Activated T-cell treated with anti-CD3 and anti-CD28 coated beads for 4 hours (primary cell): ENCODE measurements around the gene DEPDC5.

Experiments used
- DNase-seq: peaks from one replicate; pipeline ENCODE4 v3.0.0-alpha.2; 2020

The DEPDC5 gene

DNA sequence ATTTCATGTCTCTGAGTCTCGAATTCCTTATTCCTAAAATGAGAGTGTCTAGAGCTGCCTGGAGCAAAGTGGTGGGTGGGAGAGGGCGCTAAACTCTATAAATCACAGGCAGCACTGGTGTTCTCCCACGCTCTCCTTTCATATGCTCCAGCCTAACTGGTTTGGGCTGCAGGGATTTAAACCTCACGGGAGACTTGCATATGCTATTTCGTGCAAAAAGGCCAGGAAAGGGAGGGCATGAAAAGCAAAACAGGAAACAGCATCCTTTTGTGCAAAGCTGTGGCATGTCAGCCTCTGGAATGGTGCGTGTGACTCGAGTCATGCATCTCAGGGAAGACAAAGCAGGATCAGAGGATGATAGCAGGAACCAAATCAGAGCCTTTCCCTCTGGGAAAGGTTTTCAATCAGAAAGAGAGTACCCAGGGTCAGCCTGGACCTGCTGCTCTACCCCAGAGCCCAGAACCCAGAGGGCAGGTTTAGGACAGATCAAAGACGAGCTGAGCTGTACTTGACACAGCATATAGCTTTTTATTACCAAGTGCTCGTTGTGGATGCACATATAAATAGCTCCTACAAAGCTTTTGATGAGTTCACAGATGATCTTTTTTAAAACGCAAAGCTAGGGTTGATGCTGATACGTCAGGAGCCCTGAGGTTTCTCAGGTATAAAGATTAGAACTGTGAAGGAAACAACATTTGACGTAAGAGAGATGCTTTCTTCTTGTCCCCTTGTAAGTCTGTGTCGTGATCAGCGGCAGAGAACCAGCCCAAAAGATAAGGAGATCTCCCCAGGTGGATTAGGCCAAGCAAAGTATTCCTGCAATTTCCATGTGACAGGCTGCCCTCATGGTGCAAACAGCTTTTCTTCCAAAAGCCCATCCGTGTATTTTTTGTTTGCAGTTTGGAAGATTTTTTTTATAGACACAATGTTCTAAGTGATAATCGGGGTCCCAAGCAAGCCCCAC is 144.3 kb downstream of the DEPDC5 start:
- DNase-seq, result no peak

DNA sequence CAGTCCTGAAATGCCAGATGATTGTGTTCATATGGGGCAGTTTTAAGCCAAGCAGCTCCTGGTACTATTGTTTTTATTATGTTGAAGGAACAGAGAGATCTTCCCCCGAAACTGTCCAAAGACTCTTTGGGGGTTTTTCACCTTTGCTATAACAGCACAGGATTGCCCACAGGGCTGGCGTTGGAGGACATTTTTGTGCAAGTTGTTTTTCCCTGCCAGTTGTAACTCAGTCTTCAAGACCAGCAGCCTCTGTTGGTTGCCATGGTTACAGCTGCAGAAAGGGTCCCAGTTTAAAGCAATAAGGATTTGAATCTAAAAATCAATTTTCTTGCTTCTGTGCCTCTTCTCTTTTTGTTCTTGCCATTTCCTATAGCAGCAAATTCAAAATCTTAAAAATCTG is 145.1 kb downstream of the DEPDC5 start:
- DNase-seq, result no peak

GRCh38 chr22:31899669-31900068 is 145.8 kb downstream of the DEPDC5 start:
- no peak for DNase-seq

GRCh38 chr22:31901388-31902137 is 147.7 kb downstream of the DEPDC5 start:
- DNase-seq, result no peak

DNA sequence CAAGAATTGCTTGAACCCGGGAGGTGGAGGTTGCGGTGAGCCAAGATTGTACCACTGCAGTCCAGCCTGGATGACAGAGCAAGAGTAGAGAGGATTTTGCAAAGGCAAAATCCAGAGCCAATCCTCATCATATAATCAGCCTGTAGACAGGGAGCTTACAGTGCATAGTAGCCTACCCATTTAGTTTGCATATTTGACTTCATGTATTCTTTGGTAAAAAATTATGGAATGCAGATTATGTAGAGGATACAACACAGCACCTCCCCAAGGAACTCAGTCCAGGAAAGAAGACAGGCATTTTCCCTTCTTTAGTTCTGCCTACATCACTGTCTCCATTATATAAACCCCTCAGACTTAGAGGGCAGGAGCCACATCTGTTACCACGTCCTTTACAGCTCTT is 150.8 kb downstream of the DEPDC5 start:
- no peak for DNase-seq

DNA sequence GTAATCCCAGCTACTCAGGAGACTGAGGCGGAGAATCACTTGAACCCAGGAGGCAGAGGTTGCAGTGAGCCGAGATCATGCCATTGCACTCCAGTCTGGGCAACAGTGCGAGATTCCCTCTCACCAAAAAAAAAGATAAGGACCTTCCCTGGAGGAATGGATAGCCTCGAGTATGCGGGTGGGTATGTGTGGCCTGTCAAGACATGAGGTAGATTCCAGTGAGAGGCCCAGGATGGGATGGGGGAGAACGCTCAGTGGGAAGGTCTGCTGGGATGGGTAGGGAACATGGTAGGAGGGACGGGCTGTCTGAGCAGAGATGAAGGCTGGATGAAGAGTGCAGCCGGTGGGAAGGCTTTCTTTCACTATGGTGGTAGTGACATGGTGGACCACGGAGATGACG is 151.5 kb downstream of the DEPDC5 start:
- no peak for DNase-seq

DNA sequence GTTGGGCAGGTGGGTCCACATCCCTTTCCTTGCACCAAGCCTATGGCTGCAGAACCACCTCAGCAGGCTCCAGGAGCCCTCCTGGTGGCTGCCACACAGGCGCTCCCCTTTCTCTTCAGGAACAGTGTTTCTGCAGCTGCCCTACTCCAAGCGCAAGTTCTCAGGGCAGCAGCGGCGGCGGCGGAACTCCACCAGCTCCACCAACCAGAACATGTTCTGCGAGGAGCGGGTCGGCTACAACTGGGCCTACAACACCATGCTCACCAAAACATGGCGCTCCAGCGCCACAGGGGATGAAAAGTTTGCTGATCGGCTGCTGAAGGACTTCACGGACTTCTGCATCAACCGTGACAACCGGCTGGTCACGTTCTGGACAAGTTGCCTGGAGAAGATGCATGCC is 152.3 kb downstream of the DEPDC5 start:
- DNase-seq, result no peak

DNA sequence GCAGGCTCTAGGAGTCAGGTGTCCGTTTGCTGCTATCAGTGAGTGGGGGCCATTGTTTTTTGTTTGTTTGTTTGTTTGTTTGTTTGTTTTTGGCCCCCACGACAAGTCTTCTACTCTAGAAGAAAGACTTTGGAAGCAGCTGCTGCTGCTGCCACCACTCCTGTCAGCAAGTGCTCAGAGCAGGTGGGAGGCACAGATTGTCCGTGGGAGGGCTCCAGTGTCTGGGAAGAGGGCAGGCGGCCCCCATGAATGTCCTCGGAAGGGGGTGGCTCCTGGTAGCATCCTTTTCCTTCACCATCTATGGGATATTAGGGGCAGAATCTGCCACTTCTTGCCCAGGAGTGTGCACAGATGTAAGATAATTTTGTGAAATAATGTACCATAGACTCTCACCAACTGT is 152.8 kb downstream of the DEPDC5 start:
- no peak for DNase-seq

- no peak for DNase-seq
These were observed 156.2 kb downstream of the DEPDC5 start for GRCh38 chr22:31909977-31910376.

GRCh38 chr22:31911565-31912406 is 158.0 kb downstream of the DEPDC5 start:
- no peak for DNase-seq

DNA sequence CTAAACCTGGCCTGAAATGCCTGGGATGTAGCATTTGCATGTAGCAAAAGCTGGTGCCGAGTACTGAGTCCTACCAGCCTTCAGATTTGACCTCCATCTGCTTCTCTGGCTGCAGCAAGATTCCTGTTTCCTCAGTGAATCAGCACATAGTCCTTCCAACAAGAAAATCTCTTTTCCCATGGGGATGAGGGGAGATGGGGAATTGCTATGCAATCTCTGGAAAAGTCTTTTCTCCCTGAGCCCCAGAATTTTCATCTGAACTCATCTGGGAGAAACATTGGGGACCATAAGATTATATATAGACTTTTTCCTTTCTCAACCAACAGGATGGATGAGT is 158.6 kb downstream of the DEPDC5 start:
- no peak for DNase-seq

GRCh38 chr22:31915586-31915985 is 161.8 kb downstream of the DEPDC5 start:
- DNase-seq, result no peak

- no peak for DNase-seq
These were observed 163.6 kb downstream of the DEPDC5 start for GRCh38 chr22:31917227-31917921.

DNA sequence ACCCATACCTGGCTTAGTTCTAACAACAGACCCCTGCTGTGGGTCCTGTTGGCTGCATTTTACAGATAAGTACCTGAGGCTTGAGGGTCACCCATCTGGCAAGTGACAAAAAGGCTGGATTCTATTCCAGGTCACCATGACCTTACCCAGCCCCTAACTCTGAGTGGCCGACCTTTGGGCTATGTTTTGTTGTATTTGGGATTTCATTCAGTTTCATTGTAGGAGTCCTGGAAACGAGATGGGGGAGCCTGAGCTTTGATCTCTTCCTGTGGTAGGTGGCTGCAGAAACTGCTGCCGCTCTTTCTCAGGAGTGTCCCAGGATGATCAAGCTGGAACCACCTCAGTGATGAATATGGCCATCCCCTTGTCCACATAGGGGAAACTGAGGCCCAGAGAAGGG is 165.9 kb downstream of the DEPDC5 start:
- no peak for DNase-seq

DNA sequence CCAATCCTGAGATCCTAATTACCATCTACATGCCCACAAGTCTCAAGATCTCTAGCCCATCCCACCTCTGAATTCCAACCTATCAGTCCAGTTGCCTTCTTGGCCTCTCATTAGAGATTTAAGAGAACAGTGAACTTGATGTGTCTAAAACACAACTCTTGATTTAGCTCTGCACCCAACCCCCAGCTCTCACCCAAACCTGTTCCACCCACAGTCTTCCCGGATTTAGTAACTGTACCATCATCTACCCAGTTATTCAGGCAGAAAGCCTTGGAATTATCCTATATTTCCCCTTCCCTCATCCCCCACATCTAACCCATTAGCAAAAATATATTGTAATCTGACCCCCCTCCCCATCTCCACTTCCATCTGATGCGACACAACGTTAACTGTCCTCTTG is 166.5 kb downstream of the DEPDC5 start:
- DNase-seq, result no peak

DNA sequence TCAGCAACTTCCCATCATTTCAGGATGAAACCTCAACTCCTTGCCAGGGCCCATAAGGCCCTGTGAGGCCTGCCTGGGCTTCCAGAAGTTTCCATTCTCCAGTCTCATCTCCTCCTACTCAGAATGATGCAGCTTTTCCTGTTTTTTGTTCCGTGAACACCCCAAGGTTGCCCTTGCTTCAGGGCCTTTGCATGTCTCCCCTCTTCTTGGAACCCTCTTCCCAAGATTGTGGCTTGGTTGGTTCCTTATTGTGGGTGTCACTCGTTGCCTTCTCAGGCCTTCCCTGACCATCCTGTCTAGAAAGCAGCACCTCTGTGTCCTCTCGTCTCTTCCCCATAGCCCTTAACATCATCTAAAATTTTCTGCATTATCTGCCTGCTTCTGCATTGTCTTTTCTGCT is 167.3 kb downstream of the DEPDC5 start:
- DNase-seq, result no peak

DNA sequence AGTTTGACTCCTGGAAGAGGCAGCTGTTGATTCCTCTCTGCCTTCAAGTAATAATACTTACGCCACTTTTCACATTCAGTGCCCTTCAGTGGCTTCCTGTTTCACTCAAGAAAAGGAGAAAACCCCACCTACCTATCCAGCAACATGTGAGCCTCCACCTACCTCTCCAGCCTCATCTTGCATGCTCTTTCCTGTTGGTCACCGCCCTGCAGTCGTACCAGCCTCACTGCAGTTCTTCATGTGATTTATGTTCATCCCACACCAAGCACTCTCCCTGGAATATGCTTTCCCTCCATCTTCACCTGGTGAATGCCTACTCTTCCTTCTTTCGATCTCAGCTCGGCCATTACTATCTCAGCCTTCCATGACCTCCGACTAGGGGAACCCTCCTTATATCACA is 168.7 kb downstream of the DEPDC5 start:
- DNase-seq, result no peak

- no peak for DNase-seq
These were observed 169.3 kb downstream of the DEPDC5 start for GRCh38 chr22:31923136-31923535.

GRCh38 chr22:31923747-31924146 is 169.9 kb downstream of the DEPDC5 start:
- DNase-seq, result no peak

DNA sequence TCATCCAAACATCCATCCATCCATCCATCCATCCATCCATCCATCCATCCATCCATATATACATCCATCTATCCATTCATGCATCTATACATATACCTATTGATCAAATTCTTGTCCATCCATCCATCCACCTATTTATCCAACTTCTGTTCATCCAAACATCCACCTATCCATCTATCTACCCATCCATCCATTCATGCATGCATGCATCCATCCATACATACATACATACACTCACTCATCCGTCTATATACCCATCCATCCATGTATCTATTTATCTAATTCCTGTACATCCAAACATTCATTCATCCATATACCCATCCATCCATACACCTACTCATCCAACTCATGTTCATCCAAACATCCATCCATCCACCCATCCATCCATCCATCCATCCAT is 171.2 kb downstream of the DEPDC5 start:
- no peak for DNase-seq

GRCh38 chr22:31926024-31926423 is 172.2 kb downstream of the DEPDC5 start:
- no peak for DNase-seq

DNA sequence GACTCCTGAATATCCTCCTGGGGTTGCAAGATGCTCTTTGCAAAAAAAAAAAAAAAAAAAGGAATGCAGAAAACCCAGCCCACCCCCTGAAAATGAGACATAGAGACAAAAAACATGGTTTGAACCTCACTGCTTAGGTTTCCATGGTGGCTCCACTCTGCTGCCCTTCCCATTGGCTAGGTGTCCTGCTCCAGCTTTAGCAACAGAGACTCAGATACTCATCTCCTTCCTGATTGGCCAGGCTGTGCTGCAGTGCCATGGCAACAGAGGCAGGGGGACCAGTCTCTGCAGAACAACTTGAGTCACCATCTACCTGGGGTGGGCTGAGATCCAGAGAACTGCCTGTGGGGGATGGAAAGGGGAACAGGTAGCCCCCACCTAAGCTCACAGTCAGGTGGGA is 173.2 kb downstream of the DEPDC5 start:
- DNase-seq, result no peak

DNA sequence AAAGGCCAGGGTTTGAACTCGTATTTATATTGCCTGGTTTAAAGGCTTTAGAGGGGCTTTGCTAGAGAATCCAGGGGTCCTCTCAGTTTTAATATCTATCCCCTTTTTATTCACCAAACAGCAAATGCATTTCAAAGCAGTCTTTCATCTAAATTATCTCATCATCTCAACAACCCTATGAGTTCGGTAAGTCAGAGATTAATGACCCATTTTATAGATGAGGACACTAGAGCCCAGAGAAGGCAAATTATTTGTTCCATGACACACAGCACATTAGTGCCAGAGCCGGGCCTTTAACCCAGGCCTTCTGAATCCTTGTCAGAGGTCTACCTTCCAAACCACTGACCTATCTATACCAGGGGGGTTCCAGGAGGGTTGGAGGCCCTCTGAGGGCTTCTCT is 173.7 kb downstream of the DEPDC5 start:
- no peak for DNase-seq
